GM12872 (cell line): ENCODE results near the gene TUBA3D.
"Not testable (repeated sequence)": the region's sequence is repeated elsewhere in the genome, so short reads cannot be mapped to it uniquely, and the experiment has no call there.

Experiments used
- CTCF ChIP-seq: IDR thresholded peaks from 3 replicates; pipeline ENCODE4 v1.5.1; 2011; ENCODE audit warnings: low read depth, mild to moderate bottlenecking, low read length, moderate library complexity; ENCODE audit not compliant: insufficient read depth

TUBA3D gene

GRCh38 chr2:131475831-131476230 is at the start of gene TUBA3D:
TUBA3D (plus strand) TSS chr2:131476119; CDS start chr2:131476200, 81 bp downstream.
- TF ChIP-seq CTCF = no peak

GRCh38 chr2:131426727-131427126 is 49.2 kb upstream of the TUBA3D start:
- TF ChIP-seq CTCF = no peak

GRCh38 chr2:131431336-131431735 is 44.6 kb upstream of the TUBA3D start:
- TF ChIP-seq CTCF = no peak

GRCh38 chr2:131445896-131446295 is 30.0 kb upstream of the TUBA3D start:
- no peak for TF ChIP-seq CTCF

- no peak for TF ChIP-seq CTCF
These were observed 12.6 kb downstream of the TUBA3D start for GRCh38 chr2:131488306-131489205.

GRCh38 chr2:131492015-131492417 is 16.1 kb downstream of the TUBA3D start, which contains the start of gene MZT2A:
MZT2A (minus strand) TSS chr2:131492397; CDS start chr2:131492376, 21 bp downstream.
- TF ChIP-seq CTCF = not testable (repeated sequence)

- TF ChIP-seq CTCF = peak; percentile 73
These were observed 16.7 kb downstream of the TUBA3D start for GRCh38 chr2:131492418-131493198.
